Activated CD8-positive, alpha-beta memory T cell treated with anti-CD3 and anti-CD28 coated beads, Interleukin-2, amount 50 U/mL, for 24 hours (primary cell): ENCODE data around the gene IQCN.
A peak's percentile ranks its signal among the peaks of the same experiment; 100 is the strongest.

Experiments used
- DNase-seq: peaks from one replicate; pipeline ENCODE4 v3.0.0-alpha.2; 2020; ENCODE audit errors: extremely low read depth

IQCN gene

DNA sequence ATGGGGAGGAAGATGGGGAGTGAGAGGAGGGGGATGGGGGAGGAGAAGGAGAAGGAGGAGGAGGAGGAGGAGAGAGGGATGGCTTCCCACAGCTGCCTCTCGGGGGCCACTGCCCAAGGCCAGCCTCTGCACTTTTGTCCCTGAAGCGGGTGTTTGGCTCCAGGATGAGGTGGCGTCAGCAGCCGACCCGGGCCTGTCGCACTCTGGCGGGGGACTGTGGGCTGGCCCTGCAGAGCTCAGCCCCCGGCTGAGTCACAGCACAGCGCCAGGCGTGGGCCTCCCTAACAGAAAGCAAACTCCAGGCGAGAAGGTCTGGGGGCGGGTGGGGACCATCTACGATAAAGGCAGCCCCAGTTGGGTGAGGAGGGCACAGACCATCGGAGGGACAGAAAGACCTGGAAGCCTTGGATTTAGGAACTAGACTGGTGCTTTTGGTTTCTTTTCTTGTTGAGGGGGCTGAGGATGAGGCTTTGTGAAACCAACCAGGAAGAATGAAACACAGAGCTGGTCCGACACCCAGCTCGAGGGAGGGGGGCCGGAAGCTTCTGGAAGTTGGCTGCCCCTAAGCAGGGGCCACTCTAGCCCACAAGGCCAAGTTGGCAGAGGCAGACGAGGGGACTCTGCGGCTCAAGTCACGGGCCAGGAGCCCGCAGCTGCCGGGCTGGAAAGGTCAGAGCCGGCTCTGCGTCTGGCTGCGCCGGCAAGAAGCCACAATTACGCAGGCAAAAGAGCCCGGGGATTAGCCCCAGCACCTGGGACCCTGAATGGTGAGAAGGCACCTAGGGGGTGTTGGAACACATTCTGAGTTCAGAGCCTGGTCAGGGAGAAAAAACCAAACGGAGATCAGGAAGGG, 30.4 kb upstream of the IQCN start:
- no peak for DNase-seq

GRCh38 chr19:18304208-18304457, 29.9 kb upstream of the IQCN start:
- no peak for DNase-seq

GRCh38 chr19:18301718-18302111, 27.5 kb upstream of the IQCN start:
- no peak for DNase-seq

DNA sequence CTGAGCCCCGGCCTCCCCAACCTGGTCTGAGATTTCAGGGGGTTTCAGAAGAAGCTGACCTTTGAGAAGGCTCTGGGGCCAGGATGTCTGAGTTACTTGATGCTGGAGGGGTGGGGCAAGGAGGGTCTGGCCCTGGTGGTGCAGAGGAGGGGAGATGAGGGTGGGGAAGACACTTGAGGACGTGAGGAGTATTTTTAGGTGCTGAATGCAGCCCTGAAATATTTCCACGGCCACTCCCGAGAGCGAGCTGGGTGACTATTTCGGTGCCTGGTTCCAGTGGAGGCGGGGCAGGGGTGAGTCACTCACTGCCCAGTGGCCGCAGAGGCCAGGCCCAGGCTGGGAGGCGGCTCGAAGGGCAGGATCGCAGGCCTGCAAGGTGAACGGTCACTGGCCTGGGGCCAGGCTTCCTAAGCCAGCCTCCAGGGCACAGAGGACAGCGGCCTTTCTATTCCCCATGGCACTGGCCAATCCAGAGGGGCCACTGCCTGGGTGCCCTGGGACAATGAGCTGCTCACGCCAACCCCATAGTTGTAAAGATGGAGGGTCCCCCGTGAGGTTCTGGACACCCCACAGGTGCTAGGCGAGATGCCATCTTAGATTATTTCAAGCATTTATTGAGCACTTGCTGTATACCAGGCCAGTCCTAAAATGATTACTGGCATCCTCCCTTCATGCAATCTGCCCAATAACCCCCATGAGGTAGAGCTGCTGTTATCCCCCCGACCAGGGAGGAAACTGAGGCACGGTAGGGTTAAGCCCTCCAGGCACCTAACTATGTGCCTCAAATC, 26.9 kb upstream of the IQCN start:
- DNase-seq = no peak

- no peak for DNase-seq
Observed at GRCh38 chr19:18299654-18300053, 25.4 kb upstream of the IQCN start.

DNA sequence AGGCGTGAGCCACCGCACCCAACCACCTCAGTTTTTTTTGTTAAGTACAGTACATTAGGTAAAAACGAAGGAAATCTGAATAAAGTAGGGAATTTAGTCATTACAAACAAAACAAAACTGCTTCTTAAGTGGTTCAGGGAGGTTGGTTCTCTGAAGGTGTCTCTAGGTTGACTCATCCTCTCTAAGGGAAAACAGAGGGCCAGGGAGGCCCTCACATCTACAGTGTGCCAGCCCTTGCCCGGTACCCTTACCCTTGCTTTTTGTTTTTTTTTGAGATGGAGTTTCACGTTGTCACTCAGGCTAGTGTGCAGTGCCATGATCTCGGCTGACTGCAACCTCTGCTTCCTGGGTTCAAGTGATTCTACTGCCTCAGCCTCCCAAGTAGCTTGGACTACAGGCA, 24.3 kb upstream of the IQCN start:
- no peak for DNase-seq

DNA sequence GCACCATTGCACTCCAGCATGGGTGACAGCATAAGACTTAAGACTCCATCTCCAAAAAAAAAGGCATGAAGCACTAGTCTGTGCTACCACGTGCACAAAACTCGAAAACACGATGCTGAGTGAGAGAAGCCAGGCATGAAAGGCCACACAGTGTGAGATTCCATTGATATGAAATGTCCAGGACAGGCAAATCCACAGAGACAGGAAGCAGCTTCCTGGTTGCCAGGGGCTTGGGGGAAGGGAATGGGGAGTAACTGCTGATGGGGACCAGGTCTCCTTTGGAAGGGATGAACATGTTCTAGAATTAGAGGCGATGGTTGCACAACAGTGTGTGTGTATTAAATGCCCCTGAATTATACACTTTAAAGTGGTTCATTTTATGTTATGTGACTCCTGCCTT, 23.1 kb upstream of the IQCN start:
- no peak for DNase-seq

DNA sequence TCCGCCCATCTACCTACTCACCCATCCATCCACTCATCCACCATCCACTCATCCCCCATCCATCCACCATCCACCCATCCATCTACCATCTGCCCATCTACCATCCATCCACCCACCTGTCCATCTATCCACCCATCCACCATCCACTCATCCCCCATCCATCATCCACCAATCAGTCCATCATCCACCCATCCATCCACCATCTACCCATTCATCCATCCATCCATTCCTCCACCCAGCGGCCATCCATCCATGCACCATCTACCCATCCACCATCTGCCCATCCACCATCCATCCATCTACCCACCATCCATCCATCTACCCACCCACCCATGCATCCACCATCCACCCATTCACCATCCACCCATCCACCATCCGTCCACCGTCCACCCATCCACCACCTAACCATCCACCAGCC, 20.8 kb upstream of the IQCN start:
- no peak for DNase-seq

DNA sequence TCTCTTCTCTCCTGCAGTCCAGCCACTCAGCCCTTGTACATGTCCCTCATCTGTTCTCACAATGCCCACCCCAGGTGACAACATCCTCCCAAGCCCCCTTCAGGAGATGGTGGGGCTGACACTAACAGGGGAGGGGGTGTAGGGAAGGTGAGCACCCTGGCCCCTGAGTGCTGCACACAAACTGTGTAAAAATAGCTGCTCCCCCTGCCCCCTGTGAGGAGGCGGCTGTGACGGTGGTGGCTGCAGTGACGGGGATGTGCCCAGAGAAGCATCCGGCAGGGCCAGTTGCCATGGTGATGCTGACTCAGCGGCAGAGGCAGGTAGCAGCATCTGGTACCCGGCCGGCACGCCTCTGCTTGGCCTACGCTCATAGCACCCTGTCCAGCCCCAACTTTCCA, 20.2 kb upstream of the IQCN start:
- peak; percentile 81 for DNase-seq

- DNase-seq = no peak
Observed at GRCh38 chr19:18293642-18294466, 19.6 kb upstream of the IQCN start.

- no peak for DNase-seq
Observed at GRCh38 chr19:18292810-18293641, 18.8 kb upstream of the IQCN start.

DNA sequence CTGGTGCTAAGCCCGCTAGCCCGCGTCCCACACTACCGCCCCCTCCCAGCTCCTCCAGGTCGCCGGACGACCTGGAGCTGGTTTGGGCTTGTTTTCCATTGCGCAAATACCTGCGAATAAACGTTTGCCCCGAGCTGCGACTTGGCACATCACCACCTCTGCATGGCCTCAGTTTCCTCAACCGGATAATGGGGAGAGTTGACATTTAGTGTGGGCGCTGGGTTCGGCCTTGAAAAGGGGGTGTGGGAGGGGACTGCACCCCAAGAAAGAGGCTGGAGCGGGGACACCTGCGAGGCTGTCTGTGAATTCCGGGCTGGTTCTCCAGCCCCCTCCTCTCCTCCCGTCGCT, 18.2 kb upstream of the IQCN start:
- no peak for DNase-seq

DNA sequence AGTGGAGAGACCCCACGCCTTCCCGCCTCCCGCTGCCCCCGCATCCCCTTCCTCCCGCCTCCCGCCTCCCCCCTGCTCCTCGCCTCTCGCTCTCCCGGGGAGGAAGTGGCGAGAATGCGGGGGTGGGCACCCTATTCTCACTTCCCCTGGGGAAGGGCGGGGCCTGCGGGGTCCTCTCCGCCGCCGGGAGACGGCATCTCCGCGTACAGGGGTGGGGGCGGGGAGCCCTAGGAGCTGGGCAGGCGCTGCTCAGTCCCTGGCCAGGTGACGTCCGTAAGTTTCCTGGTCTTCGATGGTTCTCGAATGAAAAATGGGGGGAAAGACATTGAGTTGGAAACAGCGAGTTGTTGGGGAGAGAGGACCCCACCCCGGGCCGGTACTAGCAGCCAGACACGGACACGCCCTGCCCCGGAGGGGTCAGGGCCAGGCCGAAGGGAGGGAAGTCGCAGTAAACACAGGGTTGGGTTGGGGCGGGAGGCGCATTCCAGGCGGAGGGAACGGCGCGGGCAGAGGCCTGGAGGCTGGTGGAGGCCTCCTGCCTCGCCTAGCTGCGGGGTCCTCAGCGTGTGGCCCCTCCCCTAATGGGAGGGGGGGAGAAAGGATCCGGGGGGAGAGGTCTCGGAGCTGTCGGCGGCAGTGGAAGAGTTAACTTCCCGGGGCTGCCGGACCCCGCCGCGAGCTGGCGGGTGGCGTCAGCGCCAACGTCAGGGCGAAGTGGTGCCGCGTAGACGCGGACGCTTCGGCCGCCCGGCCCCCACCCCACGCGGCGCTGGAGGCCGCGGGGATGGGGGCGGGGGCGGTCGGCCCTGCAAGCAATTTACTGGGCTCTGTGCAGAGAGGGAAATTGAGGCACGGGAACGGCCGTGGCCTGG, 17.6 kb upstream of the IQCN start:
- peak; percentile 71 for DNase-seq

DNA sequence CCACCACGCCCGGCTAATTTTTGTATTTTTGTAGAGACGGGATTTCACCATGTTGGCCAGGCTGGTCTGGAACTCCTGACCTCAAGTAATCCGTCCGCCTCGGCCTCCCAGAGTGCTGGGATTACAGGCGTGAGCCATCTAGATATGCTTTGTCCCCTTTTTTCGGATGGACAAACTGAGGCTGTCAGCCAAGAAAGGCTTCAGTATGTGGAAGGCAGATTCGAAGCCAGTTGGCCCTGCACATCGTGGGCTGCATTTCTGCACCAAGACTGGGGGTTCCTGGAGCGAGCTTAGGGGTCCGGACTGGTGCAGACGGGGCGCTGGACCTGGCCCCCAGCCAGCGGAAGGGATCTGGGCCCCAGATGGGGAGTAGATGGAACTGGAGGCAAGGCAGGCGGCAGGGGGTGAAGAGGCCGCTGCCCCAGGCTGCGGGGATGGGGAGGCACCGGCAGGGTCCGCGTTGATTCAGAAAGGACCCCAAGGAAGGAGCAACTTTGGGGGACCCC, 16.8 kb upstream of the IQCN start:
- DNase-seq = no peak

GRCh38 chr19:18290302-18291018, 16.2 kb upstream of the IQCN start:
- DNase-seq = peak; percentile 78

- no peak for DNase-seq
Observed at GRCh38 chr19:18289471-18290301, 15.4 kb upstream of the IQCN start.

- DNase-seq = no peak
Observed at GRCh38 chr19:18287836-18288772, 13.9 kb upstream of the IQCN start.
